Heart left ventricle (tissue), 13 donors: ENCODE measurements around the gene GALT.

Experiments used
- CTCF ChIP-seq, 12 donors: fragments of 200-600 bp; sonication (generic) in 4 of 12; IDR thresholded peaks; one replicate each; pipeline versions ENCODE4 v1.5.0 to v1.8.0; 2018 to 2022; ENCODE audit warnings: antibody characterized with exemption in 12 of 12, mild to moderate bottlenecking in 5 of 12
- POLR2A ChIP-seq, 2 donors: fragments of 450-650 bp; IDR thresholded peaks; one replicate each; pipeline ENCODE4 v1.6.1; 2017; ENCODE audit warnings: antibody characterized with exemption in 2 of 2, mild to moderate bottlenecking in 2 of 2, moderate library complexity in 2 of 2
- donor health status: ischemic (EF 13 %, LVEDD 7.1; RV severe dilation, severe dysfunction).
- donor health status: DM: no; HTN: yes; CAD: no.
- donor health status: DM: no; HTN: no; CAD: no.
- donor health status: ischemic (EF 25% LVEDD 6.9; RV normal size, moderate dysfunction).
- donor health status: ischemic (EF 25% LVEDD 5.7; RV mildly dilated, moderate dysfunction).
- donor health status: ischemic (EF 35%, LVEDD 5.7; RV mildly dilated, moderate dysfunction).
- donor health status: nonischemic (EF 11% LVEDD 7.7; RV severe dilation, severe dysfunction).
- donor health status: DM: yes; HTN: yes; CAD: no.
- donor health status: PGD.
- donor health status: ischemic (EF 29% LVEDD 5.4; RV normal size, mild dysfunction).
- donor health status: nonischemic (EF 23%, LVEDD 6.1; RV moderate dilation, normal function).

DNA sequence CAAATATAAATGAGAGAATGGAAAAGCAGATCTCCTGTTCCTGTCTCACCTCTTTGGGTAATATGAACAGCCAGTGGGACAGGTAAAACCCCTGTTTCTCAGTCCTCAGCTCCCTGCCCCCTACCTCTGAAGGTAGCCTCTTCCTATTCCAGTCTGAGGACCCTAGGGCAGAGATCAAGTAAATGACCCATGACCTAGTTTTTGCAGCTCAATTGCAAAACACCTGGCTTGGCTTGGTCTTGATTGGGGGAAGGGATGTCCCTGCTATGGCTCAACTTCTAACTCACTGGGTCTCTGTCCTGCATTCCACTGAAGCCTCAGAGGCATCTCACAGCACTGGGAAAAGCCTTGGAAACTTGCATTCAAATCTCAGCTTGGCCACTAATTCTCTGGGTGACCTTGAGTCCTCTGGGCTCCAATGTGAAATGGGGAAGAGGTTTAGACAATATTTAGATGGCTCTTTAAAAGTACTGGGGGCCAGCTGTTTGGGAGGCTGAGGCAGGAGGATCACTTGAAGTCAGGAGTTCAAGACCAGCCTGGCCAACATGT lies 1.6 kb upstream of the GALT start:
- TF ChIP-seq CTCF (IDR thresholded peaks at IDR 0.05) (no peak), POLR2A (IDR thresholded peaks at IDR 0.05) (no peak)
